GM19455 (cell line): ENCODE results near the gene CTSW.

Experiments used
- ATAC-seq: cut with Tn5 transposase; IDR thresholded peaks from one replicate; pipeline ENCODE4 v1.9.1; 2021; ENCODE audit not compliant: unreplicated experiment

CTSW gene

GRCh38 chr11:65855927-65856363 lies 23.7 kb upstream of the CTSW start:
- ATAC-seq = no peak

- ATAC-seq = peak; percentile 21
These were observed 22.7 kb upstream of the CTSW start for GRCh38 chr11:65856689-65857499.

- peak; percentile 1 for ATAC-seq
These were observed 22.2 kb upstream of the CTSW start for GRCh38 chr11:65857500-65857852.

DNA sequence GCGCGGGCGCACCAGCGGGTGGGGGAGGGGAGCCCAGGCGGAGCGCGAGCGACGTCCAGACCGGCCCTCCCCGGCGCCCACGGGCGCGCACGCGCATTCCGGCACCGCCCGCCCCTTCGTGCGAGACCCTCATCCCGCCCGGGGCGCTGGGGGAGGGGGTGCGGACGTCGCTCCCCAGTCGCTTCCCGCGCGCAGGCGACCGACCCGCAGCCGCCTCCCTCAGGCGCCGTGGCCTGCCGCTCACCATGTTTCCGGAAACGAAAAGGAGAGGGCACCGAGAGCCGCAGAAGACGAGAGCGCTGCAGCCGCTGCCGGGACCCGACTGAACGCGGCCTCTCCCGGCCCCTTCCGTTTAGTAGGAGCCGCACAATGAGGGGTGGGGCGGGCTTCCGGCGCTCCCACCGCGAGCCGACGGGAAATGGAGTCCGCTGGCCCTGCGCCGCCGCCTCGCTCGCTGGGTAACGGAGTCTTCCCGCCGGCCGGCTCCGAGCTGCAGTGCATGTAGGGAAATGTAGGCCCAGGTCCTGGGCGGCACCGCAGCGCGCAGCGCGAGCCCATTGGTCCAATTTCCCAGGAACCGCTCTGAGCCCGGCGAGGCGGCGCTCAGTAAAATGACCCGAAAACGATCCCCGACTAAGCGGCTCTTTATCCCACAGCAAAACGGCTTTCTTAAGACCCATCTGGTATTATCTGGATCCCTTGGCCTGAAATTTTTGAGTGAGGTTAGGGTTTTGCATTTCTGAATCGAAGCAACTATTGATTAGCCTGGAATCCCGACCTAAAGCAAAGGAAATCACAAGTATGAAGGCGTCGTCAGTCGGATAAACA lies 21.6 kb upstream of the CTSW start, which contains the start of gene CFL1:
TSS of gene CFL1 (minus strand) at position 328 of the 828 bp plus-strand sequence. CDS start at position 247, 81 bp downstream.
- ATAC-seq = peak; percentile 45

GRCh38 chr11:65858681-65859087 lies 21.0 kb upstream of the CTSW start:
- no peak for ATAC-seq

GRCh38 chr11:65859095-65859811 lies 20.4 kb upstream of the CTSW start:
- ATAC-seq = peak; percentile 44

GRCh38 chr11:65859812-65860277 lies 19.8 kb upstream of the CTSW start:
- ATAC-seq = no peak

GRCh38 chr11:65860278-65861164 lies 19.1 kb upstream of the CTSW start, which contains the start of gene MUS81:
Gene MUS81, plus strand, starts transcription at chr11:65860433. Its CDS starts 321 bp downstream, at chr11:65860754.
- peak; percentile 30 for ATAC-seq

DNA sequence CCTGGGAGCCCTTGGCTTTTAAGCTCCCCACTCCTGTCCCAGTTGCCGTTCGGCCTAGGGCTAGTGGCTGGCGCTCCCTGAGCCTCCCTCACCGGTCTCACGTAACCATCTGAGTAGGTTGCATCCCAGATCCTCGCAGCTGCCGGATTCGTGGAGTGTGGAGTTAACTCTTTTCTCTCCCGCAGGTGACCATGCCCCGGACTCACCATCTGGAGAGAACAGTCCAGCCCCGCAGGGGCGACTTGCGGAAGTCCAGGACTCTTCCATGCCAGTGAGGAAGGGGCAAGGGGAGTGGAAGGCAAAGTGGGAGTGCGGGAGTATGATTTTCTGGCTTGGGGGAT lies 18.5 kb upstream of the CTSW start:
- no peak for ATAC-seq

- ATAC-seq = no peak
These were observed 18.0 kb upstream of the CTSW start for GRCh38 chr11:65861533-65862183.

DNA sequence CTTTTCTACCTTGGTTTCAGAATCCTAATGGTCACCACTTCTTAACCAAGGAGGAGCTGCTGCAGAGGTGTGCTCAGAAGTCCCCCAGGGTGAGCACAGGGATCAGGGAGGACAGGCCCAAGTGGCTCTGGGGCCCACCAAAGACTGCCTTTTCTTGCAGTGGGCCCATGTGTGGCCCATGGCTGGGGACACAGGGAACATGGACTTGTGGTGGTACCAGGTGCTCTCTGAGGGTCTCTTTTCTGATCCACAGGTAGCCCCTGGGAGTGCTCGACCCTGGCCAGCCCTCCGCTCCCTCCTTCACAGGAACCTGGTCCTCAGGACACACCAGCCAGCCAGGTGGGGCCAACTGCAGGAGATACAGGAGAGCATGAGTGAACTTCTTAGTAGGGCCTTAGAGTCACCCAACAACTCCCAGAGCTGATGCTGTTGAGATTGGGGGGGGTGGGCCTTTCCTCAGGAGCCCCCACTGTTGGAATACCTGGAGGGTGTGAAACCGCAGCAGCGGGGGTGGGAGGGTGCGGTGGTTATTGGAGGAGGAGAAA lies 17.4 kb upstream of the CTSW start:
- no peak for ATAC-seq

DNA sequence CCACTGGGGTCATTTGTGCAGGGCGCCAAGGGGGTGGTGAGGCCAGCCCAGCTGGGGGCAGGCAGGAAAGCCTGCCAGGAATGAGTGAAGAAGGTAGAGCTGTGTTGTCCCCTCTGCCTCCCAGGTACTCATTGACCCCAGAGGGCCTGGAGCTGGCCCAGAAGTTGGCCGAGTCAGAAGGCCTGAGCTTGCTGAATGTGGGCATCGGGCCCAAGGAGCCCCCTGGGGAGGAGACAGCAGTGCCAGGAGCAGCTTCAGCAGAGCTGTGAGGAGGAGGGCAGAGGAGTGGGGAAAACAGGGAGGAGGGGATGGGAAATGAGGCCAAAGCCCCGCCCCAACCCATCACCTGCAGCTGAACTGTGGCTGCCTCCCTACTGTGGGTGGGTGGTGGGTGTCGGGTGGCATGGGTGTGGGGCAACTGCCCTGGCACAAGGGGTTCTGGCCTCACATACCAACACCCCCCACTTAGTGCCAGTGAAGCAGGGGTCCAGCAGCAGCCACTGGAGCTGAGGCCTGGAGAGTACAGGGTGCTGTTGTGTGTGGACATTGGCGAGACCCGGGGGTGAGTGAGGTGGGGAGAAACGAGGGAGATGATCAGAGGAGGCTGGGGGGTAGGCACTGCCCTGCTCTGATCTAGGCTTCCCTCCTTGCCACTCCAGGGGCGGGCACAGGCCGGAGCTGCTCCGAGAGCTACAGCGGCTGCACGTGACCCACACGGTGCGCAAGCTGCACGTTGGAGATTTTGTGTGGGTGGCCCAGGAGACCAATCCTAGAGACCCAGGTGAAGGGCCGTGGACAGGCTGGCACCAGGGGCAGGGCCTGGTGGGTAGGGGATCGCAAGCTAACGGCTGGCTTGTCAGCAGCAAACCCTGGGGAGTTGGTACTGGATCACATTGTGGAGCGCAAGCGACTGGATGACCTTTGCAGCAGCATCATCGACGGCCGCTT lies 16.4 kb upstream of the CTSW start:
- no peak for ATAC-seq

DNA sequence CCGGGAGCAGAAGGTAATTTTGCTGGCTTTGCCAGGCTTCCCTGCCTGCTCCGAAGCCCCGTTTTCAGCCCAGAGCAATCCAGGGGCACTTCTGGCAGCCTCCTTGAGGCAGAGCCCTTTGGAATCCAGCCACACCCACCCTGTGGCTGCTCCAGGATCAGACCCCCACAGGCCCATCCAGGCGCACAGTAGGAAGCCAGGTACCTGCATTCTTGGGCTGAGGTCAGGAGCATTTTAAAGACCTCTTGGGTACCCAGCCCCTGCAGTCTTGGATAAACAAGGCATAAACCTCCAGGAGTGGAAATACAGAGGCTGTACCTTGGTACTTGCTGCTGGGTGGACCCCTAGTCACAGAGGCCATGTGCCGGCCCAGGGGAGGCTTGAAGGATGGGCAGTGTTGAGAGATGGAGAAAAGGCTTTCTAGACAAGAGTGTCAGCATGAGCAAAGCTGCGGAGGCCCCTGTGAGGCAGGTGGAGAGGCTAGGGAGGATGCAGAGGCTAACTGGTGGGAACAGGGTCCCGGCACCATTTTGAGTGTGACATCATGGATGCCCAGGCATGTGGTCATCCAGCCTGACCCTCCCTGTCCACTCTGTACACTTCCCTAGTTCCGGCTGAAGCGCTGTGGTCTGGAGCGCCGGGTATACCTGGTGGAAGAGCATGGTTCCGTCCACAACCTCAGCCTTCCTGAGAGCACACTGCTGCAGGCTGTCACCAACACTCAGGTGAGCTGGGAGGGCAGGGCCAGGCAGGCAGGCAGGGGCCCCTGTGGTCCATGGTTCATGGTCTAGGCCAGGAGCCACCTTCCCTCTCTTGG lies 15.5 kb upstream of the CTSW start:
- ATAC-seq = no peak

DNA sequence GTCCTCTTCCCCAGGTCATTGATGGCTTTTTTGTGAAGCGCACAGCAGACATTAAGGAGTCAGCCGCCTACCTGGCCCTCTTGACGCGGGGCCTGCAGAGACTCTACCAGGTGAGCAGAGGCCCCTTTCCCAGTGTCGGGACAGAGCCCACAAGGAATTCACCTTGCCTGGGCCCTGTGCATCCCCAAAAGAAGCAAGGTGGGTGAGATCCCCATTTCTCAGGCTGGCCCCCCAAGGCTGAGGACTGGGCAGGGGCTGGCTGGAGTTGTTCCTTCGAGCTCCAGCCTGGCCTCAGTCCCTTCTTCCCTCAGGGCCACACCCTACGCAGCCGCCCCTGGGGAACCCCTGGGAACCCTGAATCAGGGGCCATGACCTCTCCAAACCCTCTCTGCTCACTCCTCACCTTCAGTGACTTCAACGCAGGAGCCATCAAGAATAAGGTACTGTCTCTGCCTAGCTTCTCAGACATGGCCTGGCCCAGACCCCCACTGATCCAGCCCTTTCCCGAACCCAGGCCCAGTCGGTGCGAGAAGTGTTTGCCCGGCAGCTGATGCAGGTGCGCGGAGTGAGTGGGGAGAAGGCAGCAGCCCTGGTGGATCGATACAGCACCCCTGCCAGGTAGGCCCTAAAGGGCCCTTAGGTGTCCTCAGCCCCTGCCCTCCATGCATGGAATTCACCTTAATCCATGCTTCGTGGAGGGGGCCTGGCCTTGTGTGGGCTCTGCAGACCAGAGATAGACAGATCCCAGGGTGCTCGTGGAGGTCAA lies 14.7 kb upstream of the CTSW start:
- no peak for ATAC-seq

GRCh38 chr11:65865550-65866172 lies 14.0 kb upstream of the CTSW start:
- no peak for ATAC-seq
